GM21619 (cell line): Measurements from ENCODE around the gene NFYA.

ENCODE experiments used
- ATAC-seq: cut with Tn5 transposase; IDR thresholded peaks from one replicate; pipeline ENCODE4 v1.9.1; 2021; ENCODE audit not compliant: unreplicated experiment

The NFYA gene

GRCh38 chr6:41072836-41073202 lies at the start of gene NFYA:
Gene NFYA (plus strand): TSS chr6:41072974. CDS start chr6:41079090, 6,116 bp downstream.
- ATAC-seq = peak; percentile 59

DNA sequence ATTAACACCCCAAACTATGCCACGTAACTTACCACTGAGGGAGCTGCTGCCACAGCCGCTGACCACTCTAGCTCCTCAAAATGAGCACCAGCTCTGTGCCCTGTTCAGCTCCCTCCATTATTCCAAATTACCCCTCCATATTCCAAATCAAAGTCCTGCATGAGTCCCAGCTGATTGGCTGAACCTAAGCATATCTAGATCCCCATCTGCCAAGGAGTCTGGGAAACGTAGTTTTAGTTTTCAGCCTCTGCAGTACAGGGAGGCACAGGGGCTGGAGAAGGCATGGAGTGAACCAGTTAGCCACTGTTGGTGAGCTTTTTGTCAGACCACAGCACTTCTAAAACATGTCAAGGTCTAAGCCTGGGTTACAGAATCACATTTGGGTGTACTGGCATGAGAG lies 49.7 kb upstream of the NFYA start:
- no peak for ATAC-seq

DNA sequence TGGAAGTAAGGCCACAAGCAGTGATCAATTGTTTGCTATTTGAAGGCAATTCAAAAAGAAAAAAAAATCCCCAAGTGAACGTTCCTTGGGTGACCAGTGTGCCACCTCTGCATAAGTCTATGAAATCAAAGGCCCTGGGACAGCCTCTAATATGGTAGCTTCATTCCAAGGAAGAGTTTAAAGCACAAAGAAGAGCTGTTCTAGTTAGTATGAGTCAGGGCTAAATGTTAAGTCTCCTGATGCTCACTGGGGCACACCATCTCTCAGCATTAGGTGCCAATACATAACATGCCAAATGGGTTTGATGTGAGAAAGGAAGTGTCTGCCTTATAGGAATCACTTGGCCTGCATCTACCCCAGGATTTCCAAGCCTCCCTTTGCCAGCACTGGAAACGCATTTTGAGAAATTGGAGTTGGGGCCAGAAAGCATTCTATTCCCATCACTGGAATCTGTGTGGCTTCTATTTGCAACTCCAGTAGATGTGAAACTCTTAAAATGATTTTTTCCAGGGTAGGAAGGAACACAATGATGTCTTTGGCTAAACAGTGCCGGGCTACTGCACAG lies 46.7 kb upstream of the NFYA start:
- ATAC-seq = no peak

GRCh38 chr6:41027241-41027640 lies 45.5 kb upstream of the NFYA start:
- no peak for ATAC-seq

DNA sequence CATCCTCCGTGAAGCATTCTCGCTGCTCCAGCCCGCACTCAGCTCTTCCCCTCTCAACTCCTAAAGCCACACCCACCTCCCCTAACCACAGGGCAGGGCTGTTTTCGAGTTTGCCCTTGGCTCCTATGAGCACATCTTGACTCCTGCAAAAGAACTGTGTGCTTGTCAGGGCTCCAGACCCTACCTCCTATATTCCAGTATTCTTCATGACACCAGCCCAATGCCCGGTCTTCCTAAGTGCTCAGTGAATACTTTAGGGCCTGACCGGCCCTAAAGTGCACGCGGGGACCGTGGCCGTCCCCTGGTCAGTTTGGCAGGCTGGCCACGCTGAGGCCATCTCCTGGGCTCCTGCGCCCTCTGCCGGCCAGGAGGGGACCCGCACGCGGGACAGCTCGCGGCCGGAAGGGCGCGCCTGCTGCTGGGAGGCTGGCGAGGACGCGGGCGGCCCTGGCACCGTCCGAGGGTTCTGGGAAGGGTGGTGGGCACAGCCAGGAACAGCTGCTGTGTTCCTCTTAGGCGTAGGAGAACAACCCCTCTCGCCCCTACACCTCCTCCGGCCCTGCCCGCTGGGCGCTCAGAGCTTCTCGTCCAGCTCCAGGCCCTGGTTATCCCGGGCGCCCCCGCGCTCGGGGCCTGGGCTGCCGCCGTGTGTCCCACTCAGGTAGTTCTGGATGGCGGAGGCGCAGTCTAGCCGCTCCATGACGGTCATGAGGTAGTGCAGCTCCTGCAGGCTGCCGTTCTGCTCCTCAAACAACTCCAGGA lies 44.8 kb upstream of the NFYA start:
- ATAC-seq = peak; percentile 90

GRCh38 chr6:41028561-41029412 lies 44.0 kb upstream of the NFYA start:
- no peak for ATAC-seq

DNA sequence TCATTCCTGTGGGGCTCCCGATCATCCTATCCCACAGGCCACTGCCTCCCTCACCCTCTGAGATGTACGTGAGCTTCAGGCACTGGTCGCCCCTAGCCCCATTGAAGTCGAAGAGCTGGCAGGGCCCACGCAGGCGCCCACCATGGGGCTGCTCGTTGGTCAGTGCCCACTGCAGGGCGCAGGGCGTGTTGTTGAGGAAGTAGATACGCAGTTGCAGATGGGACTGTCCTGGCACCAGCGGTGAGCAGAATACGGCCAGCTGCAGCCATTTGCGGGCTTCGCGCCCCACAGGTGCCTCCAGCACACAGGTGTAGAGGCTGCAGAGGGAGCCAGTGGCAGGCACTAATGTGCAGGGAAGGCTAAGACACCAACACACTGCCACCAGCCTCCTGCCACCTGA lies 39.9 kb upstream of the NFYA start:
- ATAC-seq = no peak

DNA sequence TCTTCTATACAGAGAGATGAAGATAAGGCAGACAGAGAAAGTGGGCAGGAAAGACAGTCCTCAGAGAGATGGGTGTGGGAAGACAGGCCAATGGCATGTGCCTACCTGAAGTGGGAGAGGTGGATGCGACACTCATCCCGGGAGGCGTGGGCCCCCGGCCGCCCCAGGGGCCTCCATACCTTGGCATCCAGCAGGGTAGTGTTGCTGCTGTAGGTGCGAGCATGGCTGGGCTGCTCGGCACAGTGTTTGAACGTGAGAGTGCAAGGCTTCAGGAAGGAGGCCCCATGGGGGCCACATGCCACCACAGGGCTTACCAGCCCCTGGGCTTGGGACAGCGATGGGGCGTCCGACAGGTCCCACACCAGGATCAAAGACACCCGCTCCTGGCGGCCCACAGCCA lies 39.0 kb upstream of the NFYA start:
- no peak for ATAC-seq

- no peak for ATAC-seq
Observed at GRCh38 chr6:41036186-41036585, 36.6 kb upstream of the NFYA start.

GRCh38 chr6:41036601-41037000 lies 36.2 kb upstream of the NFYA start:
- no peak for ATAC-seq

GRCh38 chr6:41037107-41037900 lies 35.5 kb upstream of the NFYA start:
- no peak for ATAC-seq

DNA sequence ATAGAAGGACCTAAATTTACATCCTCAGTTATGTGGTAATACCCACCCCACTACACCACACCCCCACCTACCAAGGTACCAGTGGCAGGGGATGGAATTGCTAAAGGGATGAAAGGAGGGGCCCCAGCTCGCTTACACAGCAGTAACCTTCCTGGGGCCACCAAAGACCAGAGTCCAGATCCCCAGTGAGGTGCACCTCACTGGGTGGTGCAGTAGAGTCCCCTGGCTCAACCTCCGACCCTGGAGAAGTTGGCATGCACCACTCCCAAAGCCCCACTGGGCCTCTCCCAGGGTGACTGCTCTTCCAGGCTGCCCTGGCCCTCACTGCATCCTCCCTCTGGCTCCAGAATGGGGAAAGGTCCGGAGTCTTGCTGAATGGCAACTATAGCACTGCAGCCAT lies 34.6 kb upstream of the NFYA start:
- no peak for ATAC-seq

DNA sequence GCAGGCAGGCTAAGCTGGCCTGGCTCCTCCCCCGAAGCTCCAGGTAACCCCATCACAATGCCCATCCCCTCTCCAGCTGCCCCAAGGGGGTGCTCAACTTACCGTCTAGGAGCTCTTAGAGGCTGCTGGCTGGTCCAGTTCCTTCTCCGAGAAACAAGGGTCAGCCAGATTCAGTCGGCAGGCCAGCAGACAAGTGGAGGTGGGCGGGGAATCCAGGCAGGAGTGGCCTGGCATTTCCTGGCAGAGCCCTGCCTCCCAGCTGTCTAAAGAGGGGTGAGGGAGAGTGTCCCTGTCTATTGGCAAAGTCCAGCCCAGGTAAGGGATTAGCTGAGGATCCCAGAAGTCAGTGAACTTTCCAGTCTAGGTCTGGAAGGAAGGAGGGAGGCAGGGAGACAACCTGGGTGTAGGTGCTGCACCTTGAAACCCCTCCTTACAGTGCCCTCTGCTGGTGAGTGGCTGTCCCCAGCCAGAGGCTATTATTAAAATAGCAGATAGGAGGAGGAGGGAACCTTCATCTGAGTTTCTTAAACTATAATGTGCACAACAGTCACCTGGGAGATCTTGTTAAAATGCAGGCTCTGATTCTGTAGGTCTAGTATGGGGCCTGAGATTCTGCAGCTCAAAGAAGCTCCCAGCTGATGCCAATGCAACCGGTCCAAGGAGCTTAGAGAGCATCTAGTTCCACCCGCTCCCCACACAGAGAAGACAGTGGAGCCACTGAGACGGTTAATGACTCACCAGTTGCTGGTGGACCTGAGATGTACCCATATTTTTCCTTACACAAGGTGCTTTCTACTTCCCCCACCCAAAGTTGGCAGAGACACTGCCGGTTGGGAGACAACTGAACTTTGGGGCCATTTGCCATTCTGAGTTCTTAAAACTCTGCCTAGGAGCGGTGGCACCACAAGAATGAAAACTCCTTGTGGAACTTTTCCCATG lies 33.4 kb upstream of the NFYA start, which contains the start of gene UNC5CL:
TSS of gene UNC5CL (minus strand) at position 162 of the 939 bp plus-strand sequence. CDS start 4,147 bp downstream, outside the sequence.
- peak; percentile 48 for ATAC-seq

GRCh38 chr6:41040101-41040939 lies 32.5 kb upstream of the NFYA start:
- ATAC-seq = peak; percentile 69

DNA sequence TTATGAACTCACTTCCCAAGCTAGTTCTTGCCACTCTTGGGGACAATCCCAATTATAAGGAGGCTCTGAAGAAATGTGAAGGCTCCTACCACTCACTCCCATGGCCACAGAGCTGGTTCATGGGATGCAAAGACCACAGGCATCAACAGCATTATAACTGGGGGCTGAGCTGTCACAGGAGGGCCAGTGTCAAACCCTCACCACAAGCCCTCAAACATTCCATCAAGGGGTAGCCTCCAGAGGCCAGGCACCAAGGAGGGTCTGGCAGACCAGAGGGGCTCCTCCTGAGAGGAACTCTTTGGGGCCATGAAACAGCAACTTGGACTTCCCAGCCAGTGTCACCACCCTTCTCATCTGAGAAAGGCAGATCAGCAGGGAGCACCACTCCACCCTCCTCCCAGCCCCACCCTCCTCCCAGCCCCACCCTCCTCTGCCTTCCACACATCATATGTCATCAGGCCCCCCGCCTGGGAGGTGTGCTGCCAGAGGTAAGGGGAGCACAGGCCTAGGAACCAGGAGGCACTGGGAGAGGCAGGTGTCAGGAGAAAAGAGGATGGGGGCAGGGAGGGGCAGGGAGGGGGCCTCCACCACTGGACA lies 31.7 kb upstream of the NFYA start:
- no peak for ATAC-seq

DNA sequence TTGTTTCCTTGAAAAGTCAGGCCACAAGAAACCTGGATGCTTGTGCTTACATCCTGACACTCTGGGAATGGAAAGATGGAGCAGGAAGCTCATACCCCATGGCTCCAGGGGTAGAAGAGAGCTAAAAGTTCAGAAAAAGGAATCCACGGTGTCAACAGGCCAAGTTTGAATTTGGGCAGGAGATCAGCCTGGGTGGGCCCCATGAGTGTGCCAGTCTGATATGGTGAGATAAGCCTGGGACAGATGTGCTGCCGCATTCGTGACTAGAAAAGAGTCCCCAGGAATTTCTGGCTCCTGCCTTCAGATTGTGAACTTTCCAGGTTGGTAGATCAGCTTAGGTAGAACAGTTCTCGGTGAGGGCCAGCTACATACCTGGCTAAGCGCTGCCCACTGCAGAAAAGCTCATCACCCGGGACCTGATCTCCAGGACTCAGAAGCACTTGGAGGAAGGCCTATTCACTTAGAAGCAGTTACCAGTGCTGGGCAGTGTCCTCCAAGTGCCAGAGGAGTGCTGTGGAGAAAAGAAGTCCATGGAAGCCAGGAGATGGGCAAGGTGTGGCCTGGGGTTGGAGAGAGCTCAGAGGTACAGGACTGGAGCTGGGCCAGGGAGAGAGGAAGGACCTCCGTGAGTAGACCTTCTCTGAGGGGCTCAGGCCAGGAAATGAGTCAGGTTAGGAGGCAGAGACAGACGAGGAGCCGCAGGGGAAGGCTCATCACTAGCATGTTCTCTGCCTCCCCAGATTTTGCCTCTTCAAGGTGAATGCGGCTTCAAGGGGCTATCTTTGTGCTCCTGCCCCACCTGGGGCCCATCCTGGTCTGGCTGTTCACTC lies 30.3 kb upstream of the NFYA start, which contains the start of gene TSPO2:
TSS of gene TSPO2 (plus strand) at position 242 of the 830 bp plus-strand sequence. CDS start at position 761, 519 bp downstream.
- no peak for ATAC-seq

- ATAC-seq = no peak
Observed at GRCh38 chr6:41043151-41043550, 29.6 kb upstream of the NFYA start.

DNA sequence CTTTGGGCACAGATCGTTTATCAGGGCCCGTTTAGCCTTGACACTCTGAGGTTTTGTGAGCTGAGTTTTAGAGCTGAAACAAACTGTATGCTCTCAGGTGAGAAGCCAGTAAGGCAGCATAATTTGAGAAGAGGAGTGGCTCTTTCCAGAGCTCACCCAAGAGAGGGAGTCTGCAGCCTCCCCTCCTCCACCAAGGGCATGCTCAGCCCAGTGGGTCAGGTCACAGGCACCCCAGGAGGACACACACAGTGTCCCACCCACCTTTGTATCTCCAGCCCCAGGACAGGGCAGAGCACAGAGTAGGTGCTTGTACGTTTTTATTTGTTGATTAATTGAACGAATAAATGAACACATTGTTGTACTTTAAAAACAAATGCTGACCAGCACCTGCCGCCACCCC lies 27.1 kb upstream of the NFYA start:
- no peak for ATAC-seq
